CD4-positive, alpha-beta T cell treated with Interleukin-6 at 100 ng/mL for 8 hours (primary cell): ENCODE measurements around the gene FKBP10.
A peak's percentile ranks its signal among the peaks of the same experiment; 100 is the strongest.

Experiments used
- DNase-seq: peaks from one replicate; pipeline ENCODE4 v3.0.0-alpha.2; 2020; ENCODE audit warnings: mixed read lengths, low spot score

FKBP10 gene

GRCh38 chr17:41782142-41782541 lies 30.7 kb upstream of the FKBP10 start:
- no peak for DNase-seq

- no peak for DNase-seq
Measured at GRCh38 chr17:41784207-41784744, 28.5 kb upstream of the FKBP10 start.

- no peak for DNase-seq
Measured at GRCh38 chr17:41785091-41785858, 27.5 kb upstream of the FKBP10 start.

GRCh38 chr17:41785859-41786226 lies 27.0 kb upstream of the FKBP10 start:
- DNase-seq, result no peak

- DNase-seq, result peak; percentile 87
Measured at GRCh38 chr17:41786227-41787020, 26.4 kb upstream of the FKBP10 start, which contains the start of gene JUP. Gene JUP, minus strand, starts transcription at chr17:41786711. Its CDS starts 14,857 bp downstream, at chr17:41771854.

- no peak for DNase-seq
Measured at GRCh38 chr17:41787021-41787418, 25.8 kb upstream of the FKBP10 start.

- no peak for DNase-seq
Measured at GRCh38 chr17:41792845-41793783, 19.7 kb upstream of the FKBP10 start.

- no peak for DNase-seq
Measured at GRCh38 chr17:41793784-41794539, 18.8 kb upstream of the FKBP10 start.

GRCh38 chr17:41794540-41794975 lies 18.2 kb upstream of the FKBP10 start:
- DNase-seq, result no peak

GRCh38 chr17:41796121-41796895 lies 16.5 kb upstream of the FKBP10 start:
- DNase-seq, result no peak

GRCh38 chr17:41797377-41797776 lies 15.4 kb upstream of the FKBP10 start:
- no peak for DNase-seq

- no peak for DNase-seq
Measured at GRCh38 chr17:41799366-41799765, 13.4 kb upstream of the FKBP10 start.

GRCh38 chr17:41800601-41801373 lies 12.0 kb upstream of the FKBP10 start:
- peak; percentile 16 for DNase-seq

- DNase-seq, result peak; percentile 66
Measured at GRCh38 chr17:41801374-41802271, 11.2 kb upstream of the FKBP10 start.

- no peak for DNase-seq
Measured at GRCh38 chr17:41803049-41804020, 9.5 kb upstream of the FKBP10 start.

GRCh38 chr17:41806685-41807445 lies 5.9 kb upstream of the FKBP10 start:
- no peak for DNase-seq
